ENCODE data around the gene ALOX15B. TPM values are rescaled to one million over a fixed set of nuclear protein-coding genes. Genes with fewer than 3 reads are reported as not detected.

The ALOX15B gene
- total RNA-seq, 1 donor from 2014 or later = 80.2 TPM

DNA sequence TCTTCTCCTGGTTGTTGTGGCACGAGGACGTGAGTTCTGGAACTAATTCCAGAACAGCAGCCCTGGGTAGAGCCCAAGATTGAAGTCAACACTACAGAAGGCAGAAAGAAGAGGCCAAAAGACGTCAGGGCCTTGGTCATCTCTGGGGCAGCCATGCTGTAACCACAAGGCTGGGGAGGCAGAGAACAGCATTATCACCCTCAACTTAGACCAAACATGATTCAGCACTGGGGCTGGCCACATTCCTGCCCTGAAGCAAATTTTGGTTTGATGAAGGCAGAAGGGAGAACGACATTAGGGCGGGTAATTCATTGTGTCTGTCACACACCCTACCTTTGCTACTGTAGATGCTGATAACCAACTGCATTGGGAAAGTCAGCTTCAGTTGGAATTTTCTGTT is 9.7 kb upstream of the ALOX15B start:
- Histone ChIP-seq H3K9me3 (no peaks in the 10 kb centered on the region), H3K27me3 (no peaks in the 10 kb centered on the region), H3K4me3 (no peak overlapping the region), H3K4me1 (peaks cover 5% of the 10 kb centered on the region), H3K27ac (no peak overlapping the region), H3K36me3 (no peaks in the 10 kb centered on the region)
- intact Hi-C loops (cut with DNase I) = no loop called here
- TF ChIP-seq, protein P1, sequence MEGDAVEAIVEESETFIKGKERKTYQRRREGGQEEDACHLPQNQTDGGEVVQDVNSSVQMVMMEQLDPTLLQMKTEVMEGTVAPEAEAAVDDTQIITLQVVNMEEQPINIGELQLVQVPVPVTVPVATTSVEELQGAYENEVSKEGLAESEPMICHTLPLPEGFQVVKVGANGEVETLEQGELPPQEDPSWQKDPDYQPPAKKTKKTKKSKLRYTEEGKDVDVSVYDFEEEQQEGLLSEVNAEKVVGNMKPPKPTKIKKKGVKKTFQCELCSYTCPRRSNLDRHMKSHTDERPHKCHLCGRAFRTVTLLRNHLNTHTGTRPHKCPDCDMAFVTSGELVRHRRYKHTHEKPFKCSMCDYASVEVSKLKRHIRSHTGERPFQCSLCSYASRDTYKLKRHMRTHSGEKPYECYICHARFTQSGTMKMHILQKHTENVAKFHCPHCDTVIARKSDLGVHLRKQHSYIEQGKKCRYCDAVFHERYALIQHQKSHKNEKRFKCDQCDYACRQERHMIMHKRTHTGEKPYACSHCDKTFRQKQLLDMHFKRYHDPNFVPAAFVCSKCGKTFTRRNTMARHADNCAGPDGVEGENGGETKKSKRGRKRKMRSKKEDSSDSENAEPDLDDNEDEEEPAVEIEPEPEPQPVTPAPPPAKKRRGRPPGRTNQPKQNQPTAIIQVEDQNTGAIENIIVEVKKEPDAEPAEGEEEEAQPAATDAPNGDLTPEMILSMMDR (IDR thresholded peaks at IDR 0.05) = no peak
- ATAC-seq (no peak), DNase-seq (no peak)

DNA sequence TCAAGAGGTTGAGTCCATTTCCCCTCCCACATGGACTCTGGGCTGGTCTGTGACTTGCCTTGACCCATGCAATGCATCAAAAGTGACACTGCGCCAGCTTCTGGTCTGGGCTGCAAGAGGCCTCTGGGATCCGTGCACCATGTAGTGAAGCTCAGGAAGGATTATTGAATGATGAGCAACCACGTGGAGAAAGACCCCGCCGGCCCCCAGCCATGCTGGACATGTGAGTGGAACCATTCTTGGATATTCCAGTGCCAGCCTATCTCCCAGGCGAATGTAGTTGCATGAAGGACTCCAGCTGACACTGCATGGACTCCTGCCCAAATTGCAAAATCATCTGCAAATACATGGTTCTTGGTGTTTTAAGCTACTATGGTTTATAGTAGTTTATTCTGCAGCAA is 7.6 kb upstream of the ALOX15B start:
- no peak for ATAC-seq
- Histone ChIP-seq H3K9me3 (no peaks in the 10 kb centered on the region), H3K27ac (no peak overlapping the region), H3K36me3 (no peaks in the 10 kb centered on the region), H3K27me3 (no peaks in the 10 kb centered on the region), H3K4me3 (no peak overlapping the region), H3K4me1 (no peaks in the 10 kb centered on the region)
- intact Hi-C loops (cut with DNase I) = no loop called here
- TF ChIP-seq, protein P1 (IDR thresholded peaks at IDR 0.05) = no peak
- peak; percentile 50 for DNase-seq

DNA sequence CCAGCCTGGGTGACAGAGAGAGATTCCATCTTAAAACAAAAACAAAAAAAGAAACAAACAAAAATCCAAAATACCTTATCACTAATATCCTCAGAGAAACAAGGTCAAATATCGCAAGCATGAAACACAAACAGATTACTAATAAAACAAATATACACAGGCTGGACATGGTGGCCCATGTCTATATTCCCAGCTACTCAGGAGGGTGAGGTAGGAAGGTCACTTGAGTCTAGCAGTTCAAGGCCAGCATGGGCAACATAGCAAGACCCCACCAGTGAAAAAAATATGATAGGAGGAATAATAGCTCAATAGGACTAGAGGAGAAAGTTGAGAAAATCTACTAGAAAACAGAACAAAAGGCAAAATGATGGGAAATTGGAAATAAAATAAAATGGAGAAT is 6.9 kb upstream of the ALOX15B start:
- Histone ChIP-seq H3K9me3 (no peaks in the 10 kb centered on the region), H3K4me1 (no peaks in the 10 kb centered on the region), H3K27me3 (no peaks in the 10 kb centered on the region), H3K4me3 (no peak overlapping the region), H3K27ac (no peak overlapping the region), H3K36me3 (no peaks in the 10 kb centered on the region)
- intact Hi-C loops (cut with DNase I) = no loop called here
- no peak for ATAC-seq
- TF ChIP-seq, protein P1 (IDR thresholded peaks at IDR 0.05) = no peak
- DNase-seq = no peak

DNA sequence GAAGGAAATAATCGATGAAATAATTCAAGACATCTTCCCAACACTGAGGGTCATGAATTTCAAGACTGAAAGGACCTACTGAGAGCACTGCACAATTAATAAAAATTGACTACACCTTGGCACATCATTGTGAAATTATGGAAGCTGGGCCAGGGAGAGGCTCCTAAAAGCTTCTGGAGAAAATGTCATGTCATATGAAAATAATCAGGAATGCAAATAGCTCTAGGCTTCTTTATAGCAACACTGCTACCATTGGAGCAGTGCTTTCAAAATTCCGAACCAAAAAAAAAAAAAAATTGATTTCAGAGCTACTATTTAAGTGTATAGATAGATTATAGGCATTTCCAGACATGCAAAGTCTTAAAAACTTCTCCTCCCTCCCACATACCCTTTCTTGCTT is 6.4 kb upstream of the ALOX15B start:
- DNase-seq (no peak), ATAC-seq (no peak)
- H3K9me3 ChIP-seq = no peaks in the 10 kb centered on the region
- H3K36me3 ChIP-seq = no peaks in the 10 kb centered on the region
- no peak overlapping the region for H3K27ac ChIP-seq
- H3K4me1 ChIP-seq = no peaks in the 10 kb centered on the region
- no peak overlapping the region for H3K4me3 ChIP-seq
- intact Hi-C loops (cut with DNase I) = no loop called here
- peaks cover 1% of the 10 kb centered on the region for H3K27me3 ChIP-seq
- TF ChIP-seq, protein P1 (IDR thresholded peaks at IDR 0.05) = no peak

DNA sequence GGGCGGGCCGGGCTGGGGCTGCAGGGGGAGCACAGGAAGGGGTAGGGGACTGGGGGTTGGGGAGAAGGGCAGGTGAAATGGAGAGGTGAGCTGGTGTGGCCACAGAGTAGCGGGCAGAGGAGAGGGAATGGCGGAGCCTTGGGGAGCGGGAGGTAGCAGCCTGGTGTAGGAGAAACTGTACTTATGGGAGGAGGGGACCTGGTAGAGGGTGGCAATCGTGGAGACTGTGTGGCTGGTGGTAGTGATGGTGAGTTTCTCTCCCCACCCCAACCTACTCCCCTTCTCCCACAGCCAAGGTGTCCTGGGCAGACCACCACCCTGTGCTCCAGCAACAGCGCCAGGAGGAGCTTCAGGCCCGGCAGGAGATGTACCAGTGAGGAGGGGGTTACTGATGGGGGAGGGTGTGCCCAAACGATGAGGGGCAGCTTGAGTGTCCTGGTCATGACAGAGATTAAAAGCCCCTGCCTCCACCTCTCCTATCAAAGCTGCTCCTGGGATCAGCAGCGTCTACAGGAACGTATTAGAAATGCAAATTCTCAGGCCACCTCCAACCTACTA is 831 bp downstream of the ALOX15B start:
- DNase-seq (no peak), ATAC-seq (no peak)
- intact Hi-C loops (cut with DNase I) = no loop called here
- Histone ChIP-seq H3K9me3 (no peaks in the 10 kb centered on the region), H3K27ac (peak overlapping the region; percentile 83), H3K4me3 (peak overlapping the region; percentile 55), H3K36me3 (no peaks in the 10 kb centered on the region), H3K27me3 (peaks cover 13% of the 10 kb centered on the region), H3K4me1 (peaks cover 14% of the 10 kb centered on the region)
- TF ChIP-seq, protein P1 (IDR thresholded peaks at IDR 0.05) = no peak
